GM18502 (cell line): ENCODE results near the gene CKB.
"Not testable (repeated sequence)": the region's sequence is repeated elsewhere in the genome, so short reads cannot be mapped to it uniquely, and the experiment has no call there.

Experiments used
- ATAC-seq: cut with Tn5 transposase; IDR thresholded peaks from one replicate; pipeline ENCODE4 v1.9.1; 2021; ENCODE audit warnings: mild to moderate bottlenecking; ENCODE audit not compliant: unreplicated experiment, poor library complexity

CKB gene

DNA sequence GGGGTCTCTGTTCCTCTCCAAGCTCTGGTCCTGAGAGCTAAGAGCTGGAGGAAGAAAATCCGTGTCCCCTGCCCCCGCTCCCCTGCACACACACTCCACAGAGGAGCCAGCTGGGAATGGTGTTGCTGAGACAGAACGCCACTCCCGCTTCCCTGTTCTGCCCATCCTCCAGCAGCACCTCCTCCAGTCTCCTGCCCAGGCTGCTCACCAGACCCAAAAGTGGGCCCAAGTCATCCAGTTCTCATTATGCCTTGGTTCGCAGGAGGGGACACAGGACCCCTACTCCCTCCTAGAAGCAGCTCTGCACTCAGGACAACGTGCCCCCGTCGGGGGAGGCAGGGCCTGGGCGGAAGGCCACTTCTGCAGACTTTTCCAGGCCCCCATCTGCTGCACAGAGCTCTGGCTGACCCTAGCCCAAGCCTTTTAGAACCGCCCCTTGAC, 5.5 kb upstream of the CKB start:
- ATAC-seq: no peak

DNA sequence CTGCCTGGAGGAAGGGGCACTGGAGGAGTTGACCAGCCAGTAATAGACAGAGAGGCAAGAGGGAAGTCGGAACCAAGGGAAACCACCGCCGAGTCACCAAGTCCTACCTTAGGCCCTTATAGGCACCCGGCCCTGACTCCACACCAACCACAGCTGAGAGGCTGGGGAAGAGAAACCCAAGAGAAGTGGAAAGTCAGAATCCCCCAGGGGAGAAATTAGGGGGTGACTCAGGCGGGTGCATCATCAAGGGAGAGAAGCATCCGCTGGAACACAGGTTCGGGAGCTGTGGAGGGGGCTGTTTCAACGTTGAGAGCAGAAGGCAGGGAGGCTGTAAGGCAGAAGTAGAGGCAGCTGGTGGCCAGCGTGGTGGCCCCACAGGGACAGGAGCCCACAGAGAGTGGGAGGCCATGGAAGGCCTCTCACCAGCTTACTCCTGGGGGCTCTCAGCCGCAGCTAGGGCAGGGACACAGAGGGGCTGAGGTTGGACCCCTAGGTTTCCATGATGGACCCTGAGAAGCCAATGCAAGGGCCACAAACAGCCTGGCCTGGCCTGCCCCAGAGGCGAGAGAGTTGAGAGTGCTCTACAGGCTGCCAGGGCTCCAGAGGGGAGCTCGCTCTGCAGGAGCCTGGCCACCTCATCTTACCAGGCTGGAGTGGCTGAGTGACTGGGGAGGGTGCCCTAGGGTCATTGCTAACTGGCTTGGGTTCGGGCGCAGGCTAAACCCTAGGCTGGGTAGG, 4.9 kb upstream of the CKB start:
- peak; percentile 68 for ATAC-seq

- ATAC-seq: no peak
Observed at GRCh38 chr14:103526914-103527248, 4.3 kb upstream of the CKB start.

GRCh38 chr14:103526247-103526913, 3.8 kb upstream of the CKB start:
- ATAC-seq: no peak

DNA sequence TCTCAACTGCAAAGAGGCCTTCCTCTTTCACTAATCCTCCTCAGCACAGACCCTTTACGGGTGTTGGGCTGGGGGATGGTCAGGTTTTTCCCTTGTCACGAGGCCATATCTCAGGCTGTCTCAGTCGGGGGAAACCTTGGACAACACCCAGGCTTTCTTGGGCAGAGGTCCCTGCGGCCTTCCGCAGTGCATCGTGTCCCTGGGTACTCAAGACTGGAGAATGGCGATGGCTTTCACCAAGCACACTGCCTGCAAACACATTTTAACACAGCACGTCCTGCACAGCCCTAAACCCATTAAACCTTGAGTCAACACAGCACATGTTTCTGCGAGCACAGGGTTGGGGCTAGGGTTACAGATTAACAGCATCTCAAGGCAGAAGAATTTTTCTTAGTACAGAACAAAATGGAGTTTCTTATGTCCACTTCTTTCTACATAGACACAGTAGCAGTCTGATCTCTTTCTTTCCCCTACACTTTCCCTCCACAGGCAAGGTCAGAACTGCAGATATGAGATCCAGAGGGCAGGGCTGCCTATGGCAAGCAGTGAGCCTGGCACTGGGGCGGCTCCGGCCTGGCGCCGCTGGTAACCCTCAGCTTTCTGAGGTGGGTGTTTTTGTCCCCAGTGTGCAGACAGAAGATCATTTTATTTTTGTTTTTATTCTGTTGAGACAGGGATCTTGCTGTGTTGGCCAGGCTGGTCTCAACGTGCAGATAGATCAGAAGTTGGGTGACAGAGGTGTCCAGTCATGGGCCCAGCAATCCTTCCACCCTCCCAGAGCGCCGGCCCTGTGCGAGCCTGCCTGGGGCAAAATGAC, 3.0 kb upstream of the CKB start:
- not testable (repeated sequence) for ATAC-seq

- no peak for ATAC-seq
Observed at GRCh38 chr14:103524002-103524935, 1.6 kb upstream of the CKB start.

DNA sequence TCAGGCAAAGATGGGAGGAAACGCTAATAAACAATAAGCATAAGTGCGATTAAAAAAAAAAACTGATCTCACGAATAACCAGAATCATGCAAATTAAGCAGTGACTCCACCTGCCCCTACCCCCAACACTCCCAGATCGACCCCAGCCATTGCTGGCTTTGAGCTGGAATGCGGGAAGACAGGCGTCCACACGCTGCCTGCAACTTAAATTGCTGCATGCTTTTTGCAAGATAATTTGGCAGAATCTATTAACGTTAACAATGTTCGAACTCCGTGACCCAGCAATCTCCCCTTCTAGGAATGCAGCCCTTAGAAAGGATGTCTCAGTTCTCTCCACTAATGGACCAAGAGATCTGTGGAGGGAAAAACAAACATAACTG, 935 bp upstream of the CKB start:
- no peak for ATAC-seq

DNA sequence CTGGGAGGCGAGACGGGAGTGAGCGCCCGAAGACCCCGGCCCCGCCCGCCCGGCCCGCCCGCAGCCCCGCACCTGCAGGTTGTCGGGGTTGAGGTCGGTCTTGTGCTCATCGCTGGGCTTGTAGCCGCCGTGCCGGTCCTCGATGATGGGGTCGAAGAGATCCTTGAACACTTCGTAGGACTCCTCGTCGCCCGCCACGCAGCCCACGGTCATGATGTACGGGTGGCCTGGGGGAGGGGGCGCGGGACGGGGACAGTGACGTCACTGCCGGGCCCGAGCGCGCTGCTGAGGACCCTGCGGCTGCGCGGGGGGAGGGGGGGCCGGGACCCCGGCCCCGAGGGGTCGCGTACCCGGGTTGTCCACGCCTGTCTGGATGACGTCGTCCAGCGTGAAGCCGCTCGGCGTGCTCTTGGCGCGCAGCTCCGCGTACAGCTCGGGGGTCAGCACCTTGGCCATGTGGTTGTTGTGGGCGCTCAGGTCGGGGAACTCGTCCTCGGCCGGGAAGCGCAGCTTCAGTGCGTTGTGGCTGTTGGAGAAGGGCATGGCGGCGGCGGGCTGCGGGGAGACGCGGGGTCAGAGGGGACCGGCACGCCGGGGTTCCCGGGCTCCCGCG, 573 bp downstream of the CKB start:
- ATAC-seq: no peak

DNA sequence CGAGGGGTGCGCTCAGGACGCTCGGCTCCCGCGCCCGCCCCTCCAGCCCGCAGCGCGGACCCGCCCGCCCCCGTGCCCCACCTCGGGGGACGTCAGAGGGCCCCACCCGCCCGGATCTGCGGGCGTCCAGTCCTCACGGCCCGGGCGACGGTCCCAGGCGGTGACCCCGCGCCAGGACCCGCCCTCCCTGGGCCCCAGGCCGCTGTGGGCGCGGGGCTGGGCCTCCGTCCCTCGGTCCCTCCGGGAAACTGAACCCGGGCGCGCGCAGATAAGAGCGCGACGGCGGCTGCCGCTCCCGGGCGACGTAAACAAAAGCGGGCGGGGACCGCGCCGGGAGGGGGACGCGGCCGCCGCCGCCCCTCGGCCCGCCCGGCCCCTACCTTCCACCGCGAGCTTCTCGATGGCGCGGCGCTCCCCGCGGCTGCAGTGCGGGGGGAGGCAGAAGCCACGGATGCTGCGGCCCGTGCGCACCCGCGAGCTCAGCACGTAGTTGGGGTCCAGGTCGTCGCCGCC, 1.1 kb downstream of the CKB start:
- ATAC-seq: peak; percentile 12

- ATAC-seq: peak; percentile 55
Observed at GRCh38 chr14:103520657-103521437, 1.8 kb downstream of the CKB start.

- no peak for ATAC-seq
Observed at GRCh38 chr14:103520269-103520656, 2.4 kb downstream of the CKB start.

- ATAC-seq: no peak
Observed at GRCh38 chr14:103519837-103520212, 2.8 kb downstream of the CKB start.

DNA sequence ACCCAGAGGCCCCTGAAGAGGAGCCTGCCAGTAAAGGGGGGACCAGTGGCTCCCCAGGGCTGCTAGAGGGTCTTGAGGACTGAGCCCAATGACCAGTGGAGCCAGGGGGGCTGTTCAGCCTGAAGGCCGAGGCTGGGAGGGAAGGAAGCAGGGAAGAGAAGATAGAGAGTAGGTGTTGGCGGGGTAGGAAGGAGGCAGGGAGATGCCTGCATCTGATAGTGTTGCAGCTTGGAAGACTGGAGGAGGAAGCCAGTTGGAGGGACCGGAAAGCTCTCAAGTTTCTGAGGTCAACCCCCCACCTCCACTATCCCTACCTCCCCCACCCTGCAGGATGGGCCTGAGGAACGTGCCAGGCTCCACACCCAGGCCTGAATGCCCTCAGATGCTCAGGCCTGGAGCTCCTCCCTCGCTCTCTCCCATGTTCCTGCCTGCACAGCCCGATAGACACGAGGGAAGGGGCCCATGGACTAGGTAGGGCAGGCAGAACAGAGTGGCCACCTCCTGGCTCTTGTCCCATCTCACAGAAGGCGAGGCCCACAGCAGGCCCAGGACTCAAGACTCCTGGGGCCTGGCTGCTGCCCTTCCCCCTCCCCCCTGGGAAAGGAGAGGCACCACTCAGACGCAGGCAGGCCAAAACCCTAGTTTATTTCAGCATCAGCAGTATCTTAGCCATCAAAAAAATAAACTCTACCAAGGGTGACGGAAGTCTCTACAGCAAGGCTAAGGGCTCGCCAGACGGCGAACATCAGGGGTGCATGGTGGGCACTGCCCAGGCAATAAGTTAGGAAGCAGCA, 3.4 kb downstream of the CKB start:
- no peak for ATAC-seq

GRCh38 chr14:103518422-103519042, 4.1 kb downstream of the CKB start:
- no peak for ATAC-seq

- ATAC-seq: no peak
Observed at GRCh38 chr14:103517721-103518421, 4.8 kb downstream of the CKB start.

GRCh38 chr14:103517174-103517566, 5.5 kb downstream of the CKB start:
- ATAC-seq: no peak
